Glutamatergic neuron (in vitro differentiated cells): ENCODE data around the gene KIF21A. TPM values are rescaled to one million over a fixed set of nuclear protein-coding genes. Genes with fewer than 3 reads are reported as not detected.

ENCODE experiments used
- DNase-seq: peaks from one replicate; pipeline ENCODE4 v3.0.0; 2022
- H3K27ac Mint-ChIP-seq: one replicate; pipeline ENCODE4 v1.8.0; 2020; ENCODE audit warnings: mild to moderate bottlenecking, mixed read lengths, inconsistent platforms; ENCODE audit not compliant: unreplicated experiment
- H3K27me3 Mint-ChIP-seq: one replicate; pipeline ENCODE4 v1.8.0; 2020; ENCODE audit warnings: mild to moderate bottlenecking, moderate library complexity, mixed read lengths, inconsistent platforms; ENCODE audit not compliant: unreplicated experiment
- H3K36me3 Mint-ChIP-seq: one replicate; pipeline ENCODE4 v1.8.0; 2020; ENCODE audit warnings: mild to moderate bottlenecking, mixed read lengths, inconsistent platforms; ENCODE audit not compliant: unreplicated experiment
- H3K4me1 Mint-ChIP-seq: one replicate; pipeline ENCODE4 v1.8.0; 2020; ENCODE audit warnings: mild to moderate bottlenecking, low read depth, mixed read lengths, inconsistent platforms; ENCODE audit not compliant: unreplicated experiment
- H3K4me3 Mint-ChIP-seq: one replicate; pipeline ENCODE4 v1.8.0; 2020; ENCODE audit warnings: mild to moderate bottlenecking, mixed read lengths, inconsistent platforms; ENCODE audit not compliant: unreplicated experiment
- H3K9me3 Mint-ChIP-seq: one replicate; pipeline ENCODE4 v1.8.0; 2020; ENCODE audit warnings: mild to moderate bottlenecking, moderate library complexity, mixed read lengths, inconsistent platforms; ENCODE audit not compliant: unreplicated experiment
- CTCF ChIP-seq: fragments of 200-600 bp; sonication (generic); IDR thresholded peaks from one replicate; pipeline ENCODE4 v1.5.0; 2021; ENCODE audit not compliant: partially characterized antibody, unreplicated experiment
- total RNA-seq: library from RNA; stranded (reverse); fragmentation: NEBNext Ultra II Directional; extraction: Animal tissue kit (Norgen Biotek cat#: 25700); gene quantifications from one replicate; pipeline ENCODE4 v1.2.1, GENCODE V29; 2021; ENCODE audit not compliant: unreplicated experiment

Gene KIF21A
- total RNA-seq, 1 donor from 2014 or later: 93.1 TPM

GRCh38 chr12:39354955-39355354, 88.0 kb downstream of the KIF21A start:
- no peak overlapping the region for H3K4me3 Mint-ChIP-seq
- H3K27me3 Mint-ChIP-seq: no peaks in the 10 kb centered on the region
- no peak for DNase-seq

GRCh38 chr12:39352471-39353017, 90.4 kb downstream of the KIF21A start:
- no peak overlapping the region for H3K27ac Mint-ChIP-seq
- H3K36me3 Mint-ChIP-seq: no peaks in the 10 kb centered on the region
- H3K27me3 Mint-ChIP-seq: no peaks in the 10 kb centered on the region
- no peak overlapping the region for H3K4me3 Mint-ChIP-seq
- no peak for TF ChIP-seq CTCF
- no peaks in the 10 kb centered on the region for H3K4me1 Mint-ChIP-seq
- no peak for DNase-seq
- peaks cover 2% of the 10 kb centered on the region for H3K9me3 Mint-ChIP-seq

More at GRCh38 chr12:39354955-39355354, 88.0 kb downstream of the KIF21A start:
- no peaks in the 10 kb centered on the region for H3K4me1 Mint-ChIP-seq
- no peak for TF ChIP-seq CTCF
- no peaks in the 10 kb centered on the region for H3K36me3 Mint-ChIP-seq
- H3K9me3 Mint-ChIP-seq: no peaks in the 10 kb centered on the region
- no peak overlapping the region for H3K27ac Mint-ChIP-seq

GRCh38 chr12:39351153-39351552, 91.8 kb downstream of the KIF21A start:
- H3K36me3 Mint-ChIP-seq: no peaks in the 10 kb centered on the region

GRCh38 chr12:39348941-39349626, 93.8 kb downstream of the KIF21A start:
- Mint-ChIP-seq H3K9me3 (peaks cover 2% of the 10 kb centered on the region), H3K27me3 (no peaks in the 10 kb centered on the region), H3K27ac (no peak overlapping the region), H3K36me3 (no peaks in the 10 kb centered on the region), H3K4me1 (no peaks in the 10 kb centered on the region), H3K4me3 (no peak overlapping the region)
- no peak for TF ChIP-seq CTCF
- no peak for DNase-seq

More at GRCh38 chr12:39351153-39351552, 91.8 kb downstream of the KIF21A start:
- no peak for DNase-seq
- H3K27me3 Mint-ChIP-seq: no peaks in the 10 kb centered on the region
- no peak overlapping the region for H3K4me3 Mint-ChIP-seq
- peaks cover 2% of the 10 kb centered on the region for H3K9me3 Mint-ChIP-seq
- no peak for TF ChIP-seq CTCF
- H3K27ac Mint-ChIP-seq: no peak overlapping the region
- H3K4me1 Mint-ChIP-seq: no peaks in the 10 kb centered on the region

- Mint-ChIP-seq H3K4me1 (no peaks in the 10 kb centered on the region), H3K27me3 (no peaks in the 10 kb centered on the region), H3K4me3 (no peak overlapping the region), H3K27ac (no peak overlapping the region), H3K9me3 (peaks cover 2% of the 10 kb centered on the region), H3K36me3 (no peaks in the 10 kb centered on the region)
- no peak for DNase-seq
- no peak for TF ChIP-seq CTCF
Measured at GRCh38 chr12:39348523-39348922, 94.4 kb downstream of the KIF21A start.
